ENCODE measurements around the gene DLG4.

Gene DLG4

GRCh38 chr17:7191571-7192270 is 27.9 kb downstream of the DLG4 start:
- peak; percentile 18; the same call in 1 of the 2 replicates for TF ChIP-seq PATZ1 (tag by site-specific recombination; IDR thresholded peaks at IDR 0.05)
- peak; percentile 67 for TF ChIP-seq SCRT2 (tag by site-specific recombination; IDR thresholded peaks at IDR 0.05)
- peak; percentile 91 for TF ChIP-seq ZNF76 (tag by site-specific recombination; IDR thresholded peaks at IDR 0.05; ENCODE audit: borderline replicate concordance, low read depth)
- peak; percentile 44 for TF ChIP-seq KLF1 (tag by site-specific recombination; IDR thresholded peaks at IDR 0.05)
- TF ChIP-seq ZNF335 (tag by site-specific recombination; conservative IDR thresholded peaks at IDR 0.05), result peak; percentile 44; the same call in 1 of the 2 replicates
- peak; percentile 42; the same call in 1 of the 2 replicates for TF ChIP-seq SP3 (tag by site-specific recombination; IDR thresholded peaks at IDR 0.05)
- no peak for TF ChIP-seq ZNF26 (tag by site-specific recombination; IDR thresholded peaks at IDR 0.05)
- TF ChIP-seq REST (tag by site-specific recombination; IDR thresholded peaks at IDR 0.05), result peak; percentile 91
- TF ChIP-seq ZNF645 (tag by site-specific recombination; IDR thresholded peaks at IDR 0.05), result no peak
- TF ChIP-seq KLF8 (tag by site-specific recombination; IDR thresholded peaks at IDR 0.05), result peak; percentile 78; the same call in 1 of the 2 replicates
- no peak overlapping the region for H3K4me3 ChIP-seq (ENCODE audit: low read depth, low read length)
- peaks cover 0 to 52% of the 10 kb centered on the region in 2 experiments; a peak in 2 of 3 replicates for H3K36me3 ChIP-seq (ENCODE audit: control insufficient read depth in 2 of 2, insufficient read depth in 1 of 2, low read length in 2 of 2)
- no peak overlapping the region for H3K27ac ChIP-seq (ENCODE audit: extremely low read depth, low read depth, low read length)
- H3K4me1 ChIP-seq (ENCODE audit: control insufficient read depth, insufficient read depth, low read length), result no peaks in the 10 kb centered on the region
- ChIA-PET CTCF (interaction anchor here (0.6 to 1.0 kb wide), 3 partner anchors 14 to 1942 kb away, joined by 3 read pairs; no protein-coding TSS in a partner anchor), POLR2A (interaction anchor here (0.6 to 1.4 kb wide), 4 partner anchors 9 to 212 kb away, joined by 3 to 7 read pairs (median 3); partner anchors contain the start of gene TMEM256)
- no peaks in the 10 kb centered on the region for H3K9me3 ChIP-seq (ENCODE audit: control insufficient read depth, insufficient read depth, low read depth, low read length)

GRCh38 chr17:7191069-7191468 is 28.6 kb downstream of the DLG4 start:
- H3K36me3 ChIP-seq (ENCODE audit: control insufficient read depth in 2 of 2, insufficient read depth in 1 of 2, low read length in 2 of 2), result peaks cover 0 to 46% of the 10 kb centered on the region in 2 experiments; a peak in 2 of 3 replicates
- no peaks in the 10 kb centered on the region for H3K4me1 ChIP-seq (ENCODE audit: control insufficient read depth, insufficient read depth, low read length)
- TF ChIP-seq ZNF585B (tag by site-specific recombination; IDR thresholded peaks at IDR 0.05), result no peak
- H3K4me3 ChIP-seq (ENCODE audit: low read depth, low read length), result no peak overlapping the region
- no peaks in the 10 kb centered on the region for H3K9me3 ChIP-seq (ENCODE audit: control insufficient read depth, insufficient read depth, low read depth, low read length)
- ChIA-PET CTCF (interaction anchor here (0.6 to 1.0 kb wide), 3 partner anchors 13 to 1941 kb away, joined by 3 read pairs; no protein-coding TSS in a partner anchor), POLR2A (interaction anchor here (0.9 to 1.4 kb wide), 3 partner anchors 13 to 213 kb away, joined by 3 read pairs; partner anchors contain the start of gene TMEM256)
- H3K27ac ChIP-seq (ENCODE audit: extremely low read depth, low read depth, low read length), result no peak overlapping the region

Measured in HEK293 (cell line).